ENCODE measurements around the gene SARNP.
"Not testable (repeated sequence)": the region's sequence is repeated elsewhere in the genome, so short reads cannot be mapped to it uniquely, and the experiment has no call there.

SARNP gene, protein sequence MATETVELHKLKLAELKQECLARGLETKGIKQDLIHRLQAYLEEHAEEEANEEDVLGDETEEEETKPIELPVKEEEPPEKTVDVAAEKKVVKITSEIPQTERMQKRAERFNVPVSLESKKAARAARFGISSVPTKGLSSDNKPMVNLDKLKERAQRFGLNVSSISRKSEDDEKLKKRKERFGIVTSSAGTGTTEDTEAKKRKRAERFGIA

DNA sequence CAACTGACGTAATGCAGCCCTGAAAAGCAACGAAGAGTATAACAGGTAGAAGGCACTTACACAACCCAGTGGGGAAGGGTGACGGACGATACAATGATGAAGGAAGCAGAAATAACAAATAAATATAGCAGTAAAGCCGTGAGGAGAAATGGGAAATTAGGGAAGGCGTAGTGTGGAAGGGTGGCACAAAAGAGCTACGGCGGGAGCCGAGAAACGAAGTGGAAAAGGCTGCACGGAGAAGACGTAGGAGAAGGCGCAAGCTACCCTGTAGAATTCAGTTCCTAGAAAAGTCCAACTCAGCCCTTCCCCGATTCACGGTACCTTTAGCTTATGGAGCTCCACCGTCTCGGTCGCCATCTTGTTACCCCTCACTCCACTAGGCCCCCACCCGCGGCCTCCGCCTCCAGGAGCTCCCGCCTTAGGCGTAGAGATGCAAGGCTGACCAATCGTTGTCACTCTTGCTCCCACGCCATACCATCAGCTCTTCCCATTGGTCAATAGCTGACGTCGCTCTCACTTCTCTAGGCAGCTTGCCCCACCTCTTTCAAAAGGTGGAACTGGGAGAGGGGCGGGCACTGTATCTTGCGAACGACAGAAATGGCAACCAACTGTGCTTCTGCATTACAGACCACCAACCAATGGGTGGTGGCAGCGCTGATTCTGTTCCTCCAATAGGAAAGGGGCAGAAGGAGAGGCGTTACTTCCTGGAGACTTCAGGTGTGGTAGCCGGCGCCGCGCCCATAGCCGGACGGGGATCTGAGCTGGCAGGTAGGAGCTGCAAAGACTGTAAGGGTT is at the start of gene SARNP, which contains the start of gene ORMDL2:
Gene SARNP, minus strand, starts transcription at position 380 of the 795 bp plus-strand sequence. Its CDS starts 23 bp downstream, at position 357.
Gene ORMDL2, plus strand, starts transcription at position 697 of the 795 bp plus-strand sequence. CDS start 959 bp downstream, outside the sequence.
- Histone ChIP-seq H3K9ac (ENCODE audit: low read depth in 1 of 2, low read length in 2 of 2) (peak within 1 kb of the TSS; percentile 91 to 98), H3K9me3 (ENCODE audit: control insufficient read depth in 2 of 2, low read length in 2 of 2) (no peaks in the 10 kb centered on the region), H3K4me3 (ENCODE audit: low read length in 2 of 2) (peak within 1 kb of the TSS; percentile 96 to 100), H3K36me3 (ENCODE audit: control insufficient read depth in 2 of 2, insufficient read depth in 2 of 2, low read length in 2 of 2) (peaks cover 28 to 32% of the 10 kb centered on the region in 2 donors), H3K4me1 (ENCODE audit: control insufficient read depth in 2 of 2, insufficient read depth in 2 of 2, low read length in 2 of 2) (peaks cover 20% of the 10 kb centered on the region in 2 donors), H3K27me3 (ENCODE audit: control insufficient read depth in 2 of 2, insufficient read depth in 2 of 2, low read length in 2 of 2) (no peaks in the 10 kb centered on the region), H3K27ac (ENCODE audit: low read depth in 2 of 2, low read length in 2 of 2) (peak within 1 kb of the TSS; percentile 83 to 89)

GRCh38 chr12:55866454-55867004 is 49.0 kb upstream of the SARNP start:
- not testable (repeated sequence) for H3K9me3 ChIP-seq (ENCODE audit: control insufficient read depth in 2 of 2, low read length in 2 of 2); H3K36me3 ChIP-seq (ENCODE audit: control insufficient read depth in 2 of 2, insufficient read depth in 2 of 2, low read length in 2 of 2); H3K9ac ChIP-seq (ENCODE audit: low read depth in 1 of 2, low read length in 2 of 2); H3K27ac ChIP-seq (ENCODE audit: low read depth in 2 of 2, low read length in 2 of 2); H3K4me1 ChIP-seq (ENCODE audit: control insufficient read depth in 2 of 2, insufficient read depth in 2 of 2, low read length in 2 of 2); H3K27me3 ChIP-seq (ENCODE audit: control insufficient read depth in 2 of 2, insufficient read depth in 2 of 2, low read length in 2 of 2); H3K4me3 ChIP-seq (ENCODE audit: low read length in 2 of 2)

GRCh38 chr12:55865327-55865726 is 47.8 kb upstream of the SARNP start:
- Histone ChIP-seq H3K4me3 (ENCODE audit: low read length in 2 of 2) (no peak overlapping the region), H3K27me3 (ENCODE audit: control insufficient read depth in 2 of 2, insufficient read depth in 2 of 2, low read length in 2 of 2) (no peaks in the 10 kb centered on the region), H3K4me1 (ENCODE audit: control insufficient read depth in 2 of 2, insufficient read depth in 2 of 2, low read length in 2 of 2) (no peaks in the 10 kb centered on the region), H3K9me3 (ENCODE audit: control insufficient read depth in 2 of 2, low read length in 2 of 2) (no peaks in the 10 kb centered on the region), H3K9ac (ENCODE audit: low read depth in 1 of 2, low read length in 2 of 2) (no peak overlapping the region), H3K36me3 (ENCODE audit: control insufficient read depth in 2 of 2, insufficient read depth in 2 of 2, low read length in 2 of 2) (no peaks in the 10 kb centered on the region), H3K27ac (ENCODE audit: low read depth in 2 of 2, low read length in 2 of 2) (no peak overlapping the region)

- not testable (repeated sequence) for H3K36me3 ChIP-seq (ENCODE audit: control insufficient read depth in 2 of 2, insufficient read depth in 2 of 2, low read length in 2 of 2); H3K27ac ChIP-seq (ENCODE audit: low read depth in 2 of 2, low read length in 2 of 2); H3K9ac ChIP-seq (ENCODE audit: low read depth in 1 of 2, low read length in 2 of 2); H3K4me3 ChIP-seq (ENCODE audit: low read length in 2 of 2); H3K4me1 ChIP-seq (ENCODE audit: control insufficient read depth in 2 of 2, insufficient read depth in 2 of 2, low read length in 2 of 2); H3K27me3 ChIP-seq (ENCODE audit: control insufficient read depth in 2 of 2, insufficient read depth in 2 of 2, low read length in 2 of 2); H3K9me3 ChIP-seq (ENCODE audit: control insufficient read depth in 2 of 2, low read length in 2 of 2)
These were observed 45.4 kb upstream of the SARNP start for GRCh38 chr12:55862931-55863330.

DNA sequence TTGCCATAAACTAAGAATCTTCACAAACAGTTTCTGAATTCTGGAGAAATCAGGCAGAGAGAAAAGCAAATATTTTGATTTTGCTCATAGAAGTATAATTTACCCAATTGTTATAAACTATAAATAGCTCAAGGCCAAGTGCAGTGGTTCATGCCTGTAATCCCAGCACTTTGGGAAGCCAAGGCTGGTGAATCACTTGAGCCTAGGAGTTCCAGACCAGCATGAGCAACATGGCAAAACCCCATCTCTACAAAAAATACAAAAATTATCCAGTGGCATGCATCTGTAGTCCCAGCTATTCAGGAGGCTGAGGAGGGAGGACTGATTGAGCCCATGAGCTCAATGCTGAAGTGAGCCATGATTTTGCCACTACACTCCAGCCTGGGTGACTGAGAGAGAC is 44.8 kb upstream of the SARNP start:
- H3K4me1 ChIP-seq (ENCODE audit: control insufficient read depth in 2 of 2, insufficient read depth in 2 of 2, low read length in 2 of 2) = no peaks in the 10 kb centered on the region
- no peaks in the 10 kb centered on the region for H3K27me3 ChIP-seq (ENCODE audit: control insufficient read depth in 2 of 2, insufficient read depth in 2 of 2, low read length in 2 of 2)
- no peak overlapping the region for H3K27ac ChIP-seq (ENCODE audit: low read depth in 2 of 2, low read length in 2 of 2)
- no peak overlapping the region for H3K9ac ChIP-seq (ENCODE audit: low read depth in 1 of 2, low read length in 2 of 2)
- no peak overlapping the region for H3K4me3 ChIP-seq (ENCODE audit: low read length in 2 of 2)
- no peaks in the 10 kb centered on the region for H3K9me3 ChIP-seq (ENCODE audit: control insufficient read depth in 2 of 2, low read length in 2 of 2)
- no peaks in the 10 kb centered on the region for H3K36me3 ChIP-seq (ENCODE audit: control insufficient read depth in 2 of 2, insufficient read depth in 2 of 2, low read length in 2 of 2)

DNA sequence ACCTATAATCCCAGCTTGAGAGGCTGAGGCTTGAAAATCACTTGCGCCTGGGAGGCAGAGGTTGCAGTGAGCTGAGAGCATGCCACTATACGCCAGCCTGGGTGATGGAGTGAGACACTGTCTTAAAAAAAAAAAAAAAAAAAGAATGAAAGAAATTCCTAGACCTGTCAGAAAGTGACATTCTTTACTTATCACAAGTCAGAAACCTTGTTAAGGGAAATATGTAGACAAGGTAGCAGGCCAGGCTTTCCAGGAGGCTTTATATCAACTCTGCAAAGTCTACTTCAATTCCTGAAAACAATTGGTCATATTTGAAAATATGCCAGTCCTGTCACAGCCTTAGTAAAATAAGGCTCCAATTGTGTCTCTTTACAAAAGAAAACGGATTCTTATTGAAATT is 44.3 kb upstream of the SARNP start:
- H3K27me3 ChIP-seq (ENCODE audit: control insufficient read depth in 2 of 2, insufficient read depth in 2 of 2, low read length in 2 of 2) = no peaks in the 10 kb centered on the region
- H3K9me3 ChIP-seq (ENCODE audit: control insufficient read depth in 2 of 2, low read length in 2 of 2) = no peaks in the 10 kb centered on the region
- H3K9ac ChIP-seq (ENCODE audit: low read depth in 1 of 2, low read length in 2 of 2) = no peak overlapping the region
- no peaks in the 10 kb centered on the region for H3K4me1 ChIP-seq (ENCODE audit: control insufficient read depth in 2 of 2, insufficient read depth in 2 of 2, low read length in 2 of 2)
- no peak overlapping the region for H3K27ac ChIP-seq (ENCODE audit: low read depth in 2 of 2, low read length in 2 of 2)
- H3K36me3 ChIP-seq (ENCODE audit: control insufficient read depth in 2 of 2, insufficient read depth in 2 of 2, low read length in 2 of 2) = no peaks in the 10 kb centered on the region
- no peak overlapping the region for H3K4me3 ChIP-seq (ENCODE audit: low read length in 2 of 2)

GRCh38 chr12:55861396-55861795 is 43.9 kb upstream of the SARNP start:
- Histone ChIP-seq H3K9me3 (ENCODE audit: control insufficient read depth in 2 of 2, low read length in 2 of 2) (no peaks in the 10 kb centered on the region), H3K27me3 (ENCODE audit: control insufficient read depth in 2 of 2, insufficient read depth in 2 of 2, low read length in 2 of 2) (no peaks in the 10 kb centered on the region), H3K4me3 (ENCODE audit: low read length in 2 of 2) (no peak overlapping the region)

DNA sequence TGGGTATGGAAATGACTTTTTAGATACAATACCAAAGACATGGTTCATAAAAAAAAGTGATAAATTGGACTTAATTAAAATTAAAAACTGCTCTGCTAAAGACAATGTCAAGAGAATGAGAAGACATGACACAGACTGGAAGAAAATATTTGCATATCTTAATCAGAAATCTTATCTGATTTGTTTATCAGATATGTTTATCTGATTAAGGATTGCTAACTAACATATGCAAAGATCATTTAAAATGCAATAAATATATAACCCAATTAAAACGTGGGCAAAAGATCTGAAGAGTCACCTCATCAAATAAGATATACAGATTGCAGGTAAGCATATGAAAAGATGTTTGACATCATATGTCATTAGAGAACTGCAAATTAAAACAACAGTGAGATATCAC is 35.2 kb upstream of the SARNP start:
- Histone ChIP-seq H3K36me3 (ENCODE audit: control insufficient read depth in 2 of 2, insufficient read depth in 2 of 2, low read length in 2 of 2) (no peaks in the 10 kb centered on the region), H3K27ac (ENCODE audit: low read depth in 2 of 2, low read length in 2 of 2) (no peak overlapping the region), H3K9ac (ENCODE audit: low read depth in 1 of 2, low read length in 2 of 2) (peak overlapping the region in 1 of 2 donors; percentile 2), H3K9me3 (ENCODE audit: control insufficient read depth in 2 of 2, low read length in 2 of 2) (no peaks in the 10 kb centered on the region), H3K4me1 (ENCODE audit: control insufficient read depth in 2 of 2, insufficient read depth in 2 of 2, low read length in 2 of 2) (peaks cover 0 to 3% of the 10 kb centered on the region in 2 donors), H3K4me3 (ENCODE audit: low read length in 2 of 2) (no peak overlapping the region), H3K27me3 (ENCODE audit: control insufficient read depth in 2 of 2, insufficient read depth in 2 of 2, low read length in 2 of 2) (peaks cover 3 to 4% of the 10 kb centered on the region in 2 donors)

More at GRCh38 chr12:55861396-55861795, 43.9 kb upstream of the SARNP start:
- Histone ChIP-seq H3K36me3 (ENCODE audit: control insufficient read depth in 2 of 2, insufficient read depth in 2 of 2, low read length in 2 of 2) (no peaks in the 10 kb centered on the region), H3K27ac (ENCODE audit: low read depth in 2 of 2, low read length in 2 of 2) (no peak overlapping the region), H3K4me1 (ENCODE audit: control insufficient read depth in 2 of 2, insufficient read depth in 2 of 2, low read length in 2 of 2) (no peaks in the 10 kb centered on the region), H3K9ac (ENCODE audit: low read depth in 1 of 2, low read length in 2 of 2) (no peak overlapping the region)

DNA sequence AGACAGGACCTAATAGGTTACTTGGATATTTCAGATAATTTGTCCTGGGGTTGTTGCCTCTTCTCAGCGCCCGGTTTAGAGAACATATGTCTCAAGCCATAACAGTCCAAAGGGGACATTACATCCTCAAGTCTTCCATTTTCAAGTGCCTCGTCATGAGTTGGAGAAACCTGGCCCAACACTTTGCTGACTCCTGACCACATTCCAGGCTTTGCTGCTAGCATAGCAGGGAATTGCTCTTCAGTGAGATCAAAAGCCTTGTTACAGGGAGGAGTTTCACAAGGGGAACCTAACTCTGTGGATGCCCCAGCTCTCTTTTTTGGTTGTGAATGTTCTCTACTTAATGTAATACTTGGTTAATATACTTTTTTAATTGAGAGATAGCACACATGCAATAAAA is 33.4 kb upstream of the SARNP start:
- no peak overlapping the region for H3K27ac ChIP-seq (ENCODE audit: low read depth in 2 of 2, low read length in 2 of 2)
- H3K4me3 ChIP-seq (ENCODE audit: low read length in 2 of 2) = no peak overlapping the region
- peaks cover 3 to 7% of the 10 kb centered on the region in 2 donors for H3K27me3 ChIP-seq (ENCODE audit: control insufficient read depth in 2 of 2, insufficient read depth in 2 of 2, low read length in 2 of 2)
- H3K9ac ChIP-seq (ENCODE audit: low read depth in 1 of 2, low read length in 2 of 2) = no peak overlapping the region
- no peaks in the 10 kb centered on the region for H3K36me3 ChIP-seq (ENCODE audit: control insufficient read depth in 2 of 2, insufficient read depth in 2 of 2, low read length in 2 of 2)
- no peaks in the 10 kb centered on the region for H3K9me3 ChIP-seq (ENCODE audit: control insufficient read depth in 2 of 2, low read length in 2 of 2)
- H3K4me1 ChIP-seq (ENCODE audit: control insufficient read depth in 2 of 2, insufficient read depth in 2 of 2, low read length in 2 of 2) = peaks cover 3 to 5% of the 10 kb centered on the region in 2 donors

- peaks cover 3 to 7% of the 10 kb centered on the region in 2 donors for H3K27me3 ChIP-seq (ENCODE audit: control insufficient read depth in 2 of 2, insufficient read depth in 2 of 2, low read length in 2 of 2)
- H3K27ac ChIP-seq (ENCODE audit: low read depth in 2 of 2, low read length in 2 of 2) = no peak overlapping the region
- no peaks in the 10 kb centered on the region for H3K9me3 ChIP-seq (ENCODE audit: control insufficient read depth in 2 of 2, low read length in 2 of 2)
- peaks cover 3 to 5% of the 10 kb centered on the region in 2 donors for H3K4me1 ChIP-seq (ENCODE audit: control insufficient read depth in 2 of 2, insufficient read depth in 2 of 2, low read length in 2 of 2)
- no peak overlapping the region for H3K4me3 ChIP-seq (ENCODE audit: low read length in 2 of 2)
- H3K36me3 ChIP-seq (ENCODE audit: control insufficient read depth in 2 of 2, insufficient read depth in 2 of 2, low read length in 2 of 2) = no peaks in the 10 kb centered on the region
- H3K9ac ChIP-seq (ENCODE audit: low read depth in 1 of 2, low read length in 2 of 2) = no peak overlapping the region
These were observed 32.9 kb upstream of the SARNP start for GRCh38 chr12:55850401-55850800.

Measured in mucosa of rectum (tissue), 2 donors.